Kidney capillary endothelial cell (primary cell): Measurements from ENCODE around the gene AFF2.

Experiments used
- DNase-seq: peaks from one replicate; pipeline ENCODE4 v3.0.0-alpha.2; 2018; ENCODE audit warnings: low spot score

Gene AFF2

GRCh38 chrX:148537556-148538182 lies 37.3 kb downstream of the AFF2 start:
- DNase-seq = no peak

- no peak for DNase-seq
Observed at GRCh38 chrX:148538582-148538981, 38.2 kb downstream of the AFF2 start.

- DNase-seq = no peak
Observed at GRCh38 chrX:148540114-148540513, 39.7 kb downstream of the AFF2 start.

GRCh38 chrX:148540671-148541583 lies 40.5 kb downstream of the AFF2 start:
- DNase-seq = no peak

- DNase-seq = no peak
Observed at GRCh38 chrX:148541584-148541940, 41.1 kb downstream of the AFF2 start.

- DNase-seq = no peak
Observed at GRCh38 chrX:148542481-148543255, 42.3 kb downstream of the AFF2 start.

- DNase-seq = no peak
Observed at GRCh38 chrX:148552775-148553174, 52.4 kb downstream of the AFF2 start.

- no peak for DNase-seq
Observed at GRCh38 chrX:148555101-148555500, 54.7 kb downstream of the AFF2 start.

- DNase-seq = no peak
Observed at GRCh38 chrX:148555571-148556243, 55.3 kb downstream of the AFF2 start.

- no peak for DNase-seq
Observed at GRCh38 chrX:148556498-148556897, 56.1 kb downstream of the AFF2 start.

GRCh38 chrX:148562846-148563245 lies 62.4 kb downstream of the AFF2 start:
- no peak for DNase-seq

- no peak for DNase-seq
Observed at GRCh38 chrX:148567229-148567628, 66.8 kb downstream of the AFF2 start.

- DNase-seq = no peak
Observed at GRCh38 chrX:148567779-148568178, 67.4 kb downstream of the AFF2 start.

- no peak for DNase-seq
Observed at GRCh38 chrX:148568763-148569162, 68.3 kb downstream of the AFF2 start.

- no peak for DNase-seq
Observed at GRCh38 chrX:148572337-148572736, 71.9 kb downstream of the AFF2 start.

- DNase-seq = no peak
Observed at GRCh38 chrX:148573119-148573518, 72.7 kb downstream of the AFF2 start.

- DNase-seq = no peak
Observed at GRCh38 chrX:148574237-148574973, 74.0 kb downstream of the AFF2 start.

GRCh38 chrX:148576396-148576795 lies 76.0 kb downstream of the AFF2 start:
- DNase-seq = no peak

GRCh38 chrX:148577741-148578140 lies 77.3 kb downstream of the AFF2 start:
- no peak for DNase-seq

GRCh38 chrX:148580016-148580415 lies 79.6 kb downstream of the AFF2 start:
- no peak for DNase-seq

- DNase-seq = no peak
Observed at GRCh38 chrX:148582353-148582752, 81.9 kb downstream of the AFF2 start.
